BLaER1 (cell line): ENCODE results near the gene PRKCH.

Experiments used
- H3K27ac ChIP-seq: shearing (Covaris generic); formaldehyde crosslinking; 2 replicates; pipeline ENCODE4 v1.8.1; 2022
- H3K27me3 ChIP-seq: shearing (Covaris generic); formaldehyde crosslinking; 2 replicates; pipeline ENCODE4 v1.8.1; 2022
- H3K36me3 ChIP-seq: shearing (Covaris generic); formaldehyde crosslinking; 2 replicates; pipeline ENCODE4 v1.8.1; 2022
- H3K4me1 ChIP-seq: shearing (Covaris generic); formaldehyde crosslinking; 2 replicates; pipeline ENCODE4 v1.8.1; 2022
- H3K4me2 ChIP-seq: shearing (Covaris generic); formaldehyde crosslinking; 2 replicates; pipeline ENCODE4 v1.8.1; 2022
- H3K4me3 ChIP-seq: shearing (Covaris generic); formaldehyde crosslinking; 2 replicates; pipeline ENCODE4 v1.8.1; 2022
- H3K9ac ChIP-seq: shearing (Covaris generic); formaldehyde crosslinking; 2 replicates; pipeline ENCODE4 v1.8.1; 2022
- H3K9me3 ChIP-seq: shearing (Covaris generic); formaldehyde crosslinking; 2 replicates; pipeline ENCODE4 v1.8.1; 2022
- H4K20me1 ChIP-seq: shearing (Covaris generic); formaldehyde crosslinking; 2 replicates; pipeline ENCODE4 v1.8.1; 2022
- Cebpa-rat ChIP-seq: shearing (Covaris generic); IDR thresholded peaks from 2 replicates; pipeline ENCODE4 v1.8.1; 2022

Gene PRKCH

DNA sequence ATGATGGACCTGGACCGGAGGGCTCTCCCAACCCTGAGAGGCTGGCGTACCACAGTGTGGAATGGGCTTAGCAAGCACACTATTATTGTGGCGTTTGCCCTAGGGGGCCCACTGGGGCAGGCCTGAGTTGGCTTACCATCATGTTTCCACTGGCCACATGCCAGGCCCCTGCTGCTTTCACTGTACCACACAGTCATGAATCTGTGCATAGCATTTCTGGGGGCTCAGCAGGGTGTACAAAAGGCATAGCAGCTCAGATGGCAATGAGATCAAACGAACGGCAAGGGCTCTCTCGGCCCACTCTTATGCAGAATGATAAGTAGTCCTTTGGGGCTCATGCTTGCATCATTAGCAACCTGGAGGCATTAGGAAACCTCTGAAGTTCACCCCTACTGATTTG is 236.9 kb downstream of the PRKCH start:
- Histone ChIP-seq H3K36me3 (no peaks in the 10 kb centered on the region), H3K4me1 (peaks cover 99% of the 10 kb centered on the region), H3K27me3 (no peaks in the 10 kb centered on the region), H3K4me3 (no peak overlapping the region), H3K27ac (peak overlapping the region; percentile 22; the same call in 1 of the 2 replicates), H4K20me1 (no peaks in the 10 kb centered on the region), H3K9ac (no peak overlapping the region), H3K4me2 (peak overlapping the region; percentile 83), H3K9me3 (no peaks in the 10 kb centered on the region)
- TF ChIP-seq Cebpa-rat: no peak

GRCh38 chr14:61559641-61560201 is 238.3 kb downstream of the PRKCH start:
- Histone ChIP-seq H3K4me2 (0 out of 2 replicates have a peak overlapping the region, but pooled peaks have one; percentile 5), H3K9ac (no peak overlapping the region), H3K4me1 (peaks cover 99% of the 10 kb centered on the region), H3K9me3 (no peaks in the 10 kb centered on the region), H3K36me3 (no peaks in the 10 kb centered on the region), H3K4me3 (no peak overlapping the region), H3K27ac (0 out of 2 replicates have a peak overlapping the region, but pooled peaks have one; percentile 83), H4K20me1 (no peaks in the 10 kb centered on the region), H3K27me3 (no peaks in the 10 kb centered on the region)
- no peak for TF ChIP-seq Cebpa-rat

DNA sequence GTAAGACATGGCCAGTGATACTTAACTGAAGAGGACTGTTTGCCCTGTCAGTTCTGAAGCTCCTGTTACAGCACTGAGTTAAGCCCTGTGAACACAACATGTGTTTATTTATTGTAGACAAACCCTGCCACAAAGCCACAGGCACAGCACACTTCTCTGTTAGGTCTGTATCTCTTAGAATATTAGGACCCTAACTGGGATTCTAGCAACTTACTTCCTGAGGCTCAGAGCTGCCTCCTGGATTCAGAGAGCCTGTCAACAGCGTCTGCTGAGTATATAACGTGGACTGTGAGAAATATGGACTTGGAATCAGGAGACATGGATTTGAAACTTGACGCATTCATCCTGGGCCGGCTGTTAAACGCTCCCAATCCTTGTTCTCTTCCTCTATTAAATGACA is 238.9 kb downstream of the PRKCH start:
- TF ChIP-seq Cebpa-rat: no peak
- Histone ChIP-seq H3K4me2 (peak overlapping the region; percentile 79), H3K9me3 (no peaks in the 10 kb centered on the region), H4K20me1 (no peaks in the 10 kb centered on the region), H3K27me3 (no peaks in the 10 kb centered on the region), H3K9ac (no peak overlapping the region; the same call in 1 of the 2 replicates), H3K4me1 (peaks cover 99% of the 10 kb centered on the region), H3K4me3 (no peak overlapping the region), H3K36me3 (no peaks in the 10 kb centered on the region), H3K27ac (peak overlapping the region; percentile 83)

DNA sequence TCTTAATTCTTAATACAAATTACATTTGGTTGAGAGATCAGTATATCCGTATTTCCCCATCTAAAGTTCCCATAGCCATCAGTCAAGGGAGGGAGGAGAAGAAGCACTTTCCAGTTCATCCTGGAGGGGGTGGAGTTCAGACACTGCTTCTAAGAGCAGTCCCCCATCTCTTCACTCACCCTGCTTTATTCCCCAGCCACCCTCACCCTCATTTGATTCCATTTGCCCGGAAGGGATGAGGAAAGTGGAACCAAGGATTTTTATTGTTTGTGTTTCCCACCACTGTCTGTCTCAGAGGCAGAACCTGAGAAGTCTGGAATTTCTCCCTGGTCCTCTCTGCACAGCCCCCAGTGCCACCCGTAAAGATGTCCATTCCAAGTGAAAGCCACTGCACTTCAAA is 239.7 kb downstream of the PRKCH start:
- Histone ChIP-seq H3K9ac (peak overlapping the region; percentile 59), H3K4me2 (peak overlapping the region; percentile 79), H3K4me3 (no peak overlapping the region), H3K36me3 (no peaks in the 10 kb centered on the region), H3K27me3 (no peaks in the 10 kb centered on the region), H3K9me3 (no peaks in the 10 kb centered on the region), H4K20me1 (no peaks in the 10 kb centered on the region), H3K4me1 (peaks cover 96% of the 10 kb centered on the region), H3K27ac (peak overlapping the region; percentile 83)
- TF ChIP-seq Cebpa-rat: no peak

- H3K27ac ChIP-seq: peak overlapping the region; percentile 83
- no peaks in the 10 kb centered on the region for H3K36me3 ChIP-seq
- H3K9me3 ChIP-seq: no peaks in the 10 kb centered on the region
- peaks cover 96% of the 10 kb centered on the region for H3K4me1 ChIP-seq
- no peaks in the 10 kb centered on the region for H4K20me1 ChIP-seq
- H3K4me2 ChIP-seq: peak overlapping the region; percentile 79
- H3K9ac ChIP-seq: peak overlapping the region; percentile 59
- no peak for TF ChIP-seq Cebpa-rat
- no peaks in the 10 kb centered on the region for H3K27me3 ChIP-seq
- H3K4me3 ChIP-seq: 0 out of 2 replicates have a peak overlapping the region, but pooled peaks have one; percentile 9
These were observed 240.4 kb downstream of the PRKCH start for GRCh38 chr14:61561657-61562276.

- H3K27ac ChIP-seq: peak overlapping the region; percentile 83
- H3K4me2 ChIP-seq: peak overlapping the region; percentile 79
- H4K20me1 ChIP-seq: no peaks in the 10 kb centered on the region
- H3K4me3 ChIP-seq: 0 out of 2 replicates have a peak overlapping the region, but pooled peaks have one; percentile 9
- no peaks in the 10 kb centered on the region for H3K9me3 ChIP-seq
- no peaks in the 10 kb centered on the region for H3K36me3 ChIP-seq
- no peaks in the 10 kb centered on the region for H3K27me3 ChIP-seq
- TF ChIP-seq Cebpa-rat: no peak
- H3K9ac ChIP-seq: peak overlapping the region; percentile 59
- H3K4me1 ChIP-seq: peaks cover 96% of the 10 kb centered on the region
These were observed 241.2 kb downstream of the PRKCH start for GRCh38 chr14:61562321-61563161.

GRCh38 chr14:61563162-61563511 is 241.8 kb downstream of the PRKCH start:
- H3K4me2 ChIP-seq: peak overlapping the region; percentile 79; the same call in 1 of the 2 replicates
- H3K9me3 ChIP-seq: no peaks in the 10 kb centered on the region
- peak overlapping the region; percentile 83 for H3K27ac ChIP-seq
- no peak overlapping the region for H3K9ac ChIP-seq
- H4K20me1 ChIP-seq: no peaks in the 10 kb centered on the region
- H3K4me3 ChIP-seq: no peak overlapping the region
- no peak for TF ChIP-seq Cebpa-rat
- H3K4me1 ChIP-seq: peaks cover 96% of the 10 kb centered on the region
- no peaks in the 10 kb centered on the region for H3K36me3 ChIP-seq
- no peaks in the 10 kb centered on the region for H3K27me3 ChIP-seq

GRCh38 chr14:61563880-61564617 is 242.7 kb downstream of the PRKCH start:
- peak overlapping the region; percentile 47 for H3K4me2 ChIP-seq
- no peak overlapping the region; the same call in 1 of the 2 replicates for H3K9ac ChIP-seq
- TF ChIP-seq Cebpa-rat: no peak
- no peaks in the 10 kb centered on the region for H3K9me3 ChIP-seq
- peak overlapping the region; percentile 83 for H3K27ac ChIP-seq
- H3K4me1 ChIP-seq: peaks cover 96% of the 10 kb centered on the region
- no peaks in the 10 kb centered on the region for H3K36me3 ChIP-seq
- no peak overlapping the region for H3K4me3 ChIP-seq
- H4K20me1 ChIP-seq: no peaks in the 10 kb centered on the region
- no peaks in the 10 kb centered on the region for H3K27me3 ChIP-seq

GRCh38 chr14:61564618-61565091 is 243.3 kb downstream of the PRKCH start:
- H3K9ac ChIP-seq: no peak overlapping the region
- no peaks in the 10 kb centered on the region for H3K36me3 ChIP-seq
- peaks cover 96% of the 10 kb centered on the region for H3K4me1 ChIP-seq
- H3K27me3 ChIP-seq: no peaks in the 10 kb centered on the region
- no peak overlapping the region for H3K4me3 ChIP-seq
- H3K4me2 ChIP-seq: peak overlapping the region; percentile 47
- peak overlapping the region; percentile 83 for H3K27ac ChIP-seq
- no peaks in the 10 kb centered on the region for H3K9me3 ChIP-seq
- no peaks in the 10 kb centered on the region for H4K20me1 ChIP-seq
- no peak for TF ChIP-seq Cebpa-rat
